ENCODE results near the gene PIR.

PIR gene
- 0.31 to 1.8 reads per million in 2 donors for total RNA-seq

DNA sequence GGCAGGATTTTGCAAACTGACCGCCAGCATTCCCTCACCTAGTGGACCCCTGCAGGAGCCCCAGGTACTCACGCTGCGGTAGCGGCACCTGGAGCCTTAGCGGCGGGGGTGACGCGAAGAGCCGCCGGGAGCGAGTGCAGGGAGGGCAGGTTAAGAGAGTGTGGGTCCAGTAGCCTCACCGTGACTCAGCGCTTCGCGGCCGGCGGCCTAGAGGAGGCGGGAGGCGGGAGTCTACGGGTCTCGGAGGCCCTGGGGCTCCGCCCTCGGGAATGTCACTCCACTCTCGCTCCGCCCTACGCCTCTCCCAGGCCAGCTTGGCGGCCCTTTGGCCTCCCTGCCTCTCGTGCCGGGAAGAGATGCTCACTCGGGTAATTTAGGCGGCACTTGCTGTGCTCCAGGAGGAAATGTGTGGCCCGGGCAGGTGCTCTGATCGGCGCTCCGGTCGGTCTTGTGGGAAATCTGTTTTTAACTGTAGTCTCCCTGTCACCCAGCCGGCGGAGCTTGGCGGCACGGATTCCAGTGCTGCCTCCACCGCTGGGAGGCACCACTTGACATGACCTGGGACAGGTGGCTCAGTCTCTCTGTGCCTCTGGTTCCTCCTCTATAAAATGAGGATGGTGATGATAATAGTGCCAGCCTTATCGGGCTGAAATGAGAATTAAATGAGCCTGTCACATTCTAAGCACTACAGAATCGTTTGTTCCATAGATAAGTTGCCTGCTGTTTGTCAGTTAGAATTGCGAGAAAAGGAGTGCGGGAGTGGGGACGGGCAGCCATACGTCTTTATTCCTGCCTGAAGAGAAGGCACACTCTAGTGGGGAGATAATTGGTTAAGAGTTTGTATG, at the start of gene PIR:
PIR (minus strand) TSS at position 216 of the 845 bp plus-strand sequence. CDS start 2,076 bp downstream, outside the sequence.
- DNase-seq = peak; percentile 25

GRCh38 chrX:15530318-15530717, 37.2 kb upstream of the PIR start:
- DNase-seq = no peak

DNA sequence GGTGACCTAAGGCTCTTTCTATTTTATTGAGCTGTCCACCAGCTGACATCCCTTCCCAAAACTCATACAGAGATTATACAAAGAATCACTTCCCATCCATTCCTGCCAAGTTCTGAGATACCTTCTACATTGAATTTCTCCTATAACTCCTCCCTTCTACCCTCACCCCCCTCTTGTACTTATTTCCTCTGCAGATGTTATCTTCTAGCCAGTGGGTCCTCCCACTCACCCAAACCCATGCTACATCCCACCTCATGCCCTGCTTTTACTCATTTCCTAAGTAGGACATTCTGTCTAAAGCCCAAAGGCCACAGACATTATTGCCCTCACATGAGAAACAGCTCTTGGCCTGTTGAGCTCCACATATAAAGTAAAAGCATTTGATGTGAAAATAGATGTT, 36.0 kb upstream of the PIR start:
- no peak for DNase-seq

DNA sequence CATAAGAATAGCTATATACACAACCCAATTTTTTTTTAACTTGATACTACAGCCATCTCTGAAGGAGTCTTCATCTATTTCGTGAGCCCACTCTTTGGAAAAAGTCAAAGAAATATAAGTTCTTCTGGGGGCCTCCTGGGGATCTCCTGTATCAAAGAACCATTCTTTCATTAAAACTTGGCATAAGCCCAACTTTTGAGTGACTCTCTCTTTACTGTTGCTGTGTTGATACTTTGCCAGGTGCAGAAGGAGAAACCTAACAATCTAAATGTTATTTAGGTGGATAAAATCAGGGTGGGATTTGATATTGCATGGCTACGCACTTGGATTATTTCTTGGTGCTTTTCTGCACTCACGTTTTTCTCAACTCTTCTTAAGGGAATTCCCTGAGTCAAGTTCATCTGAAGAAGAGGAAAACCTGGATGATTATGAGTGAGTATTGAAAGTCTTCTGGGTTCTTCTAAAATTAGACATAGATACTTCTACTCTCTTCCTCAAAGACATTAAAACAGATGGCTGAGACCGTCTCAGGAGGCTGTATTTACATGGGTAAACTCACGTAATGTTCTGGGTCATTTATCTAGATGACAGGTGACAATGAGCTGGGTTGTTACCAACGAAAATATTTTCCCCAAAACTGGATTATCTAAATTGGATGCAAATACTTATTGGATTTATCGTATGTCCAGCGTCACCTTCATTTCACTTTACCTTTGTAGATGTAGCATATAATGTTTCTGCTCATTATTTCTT, 32.7 kb upstream of the PIR start:
- DNase-seq = no peak

DNA sequence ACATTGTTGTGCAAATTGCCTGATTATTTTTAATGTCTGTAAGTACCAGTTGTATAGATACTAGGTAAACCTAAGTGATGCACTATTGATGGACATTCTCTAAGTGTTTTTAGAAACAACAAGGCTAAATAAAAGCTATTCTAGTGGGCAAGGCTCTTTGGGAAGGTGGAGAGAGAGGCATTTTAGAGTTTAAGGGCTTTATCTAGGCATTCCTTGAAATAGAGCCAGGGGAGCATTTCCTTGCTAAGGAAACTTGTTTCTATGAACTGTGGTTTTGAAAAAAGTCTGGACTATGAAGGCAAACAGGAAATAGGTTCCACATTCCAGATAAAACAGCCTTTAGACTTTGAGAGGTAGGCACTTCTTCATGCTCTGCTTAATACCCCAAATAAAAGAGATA, 31.3 kb upstream of the PIR start:
- no peak for DNase-seq

- no peak for DNase-seq
These were observed 30.0 kb upstream of the PIR start for GRCh38 chrX:15523088-15523487.

DNA sequence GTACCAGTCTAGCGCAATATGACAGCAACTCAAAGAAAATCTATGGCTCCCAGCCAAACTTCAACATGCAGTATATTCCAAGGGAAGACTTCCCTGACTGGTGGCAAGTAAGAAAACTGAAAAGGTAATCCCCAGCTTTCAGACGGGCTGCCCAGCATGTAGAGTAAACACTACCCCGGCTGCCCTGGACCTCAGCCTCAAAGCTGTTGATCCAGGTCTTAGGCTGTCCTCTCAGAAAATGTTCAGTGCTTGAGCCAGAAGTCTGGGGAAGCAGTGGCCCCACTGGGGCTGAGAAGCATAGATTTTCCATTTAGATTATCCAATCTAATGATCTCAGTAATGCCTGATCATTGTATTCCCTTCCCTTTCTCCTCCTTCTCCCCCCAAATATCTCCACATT, 29.3 kb upstream of the PIR start:
- no peak for DNase-seq

- no peak for DNase-seq
These were observed 22.8 kb upstream of the PIR start for GRCh38 chrX:15515931-15516330.

GRCh38 chrX:15514279-15514678, 21.1 kb upstream of the PIR start:
- no peak for DNase-seq

DNA sequence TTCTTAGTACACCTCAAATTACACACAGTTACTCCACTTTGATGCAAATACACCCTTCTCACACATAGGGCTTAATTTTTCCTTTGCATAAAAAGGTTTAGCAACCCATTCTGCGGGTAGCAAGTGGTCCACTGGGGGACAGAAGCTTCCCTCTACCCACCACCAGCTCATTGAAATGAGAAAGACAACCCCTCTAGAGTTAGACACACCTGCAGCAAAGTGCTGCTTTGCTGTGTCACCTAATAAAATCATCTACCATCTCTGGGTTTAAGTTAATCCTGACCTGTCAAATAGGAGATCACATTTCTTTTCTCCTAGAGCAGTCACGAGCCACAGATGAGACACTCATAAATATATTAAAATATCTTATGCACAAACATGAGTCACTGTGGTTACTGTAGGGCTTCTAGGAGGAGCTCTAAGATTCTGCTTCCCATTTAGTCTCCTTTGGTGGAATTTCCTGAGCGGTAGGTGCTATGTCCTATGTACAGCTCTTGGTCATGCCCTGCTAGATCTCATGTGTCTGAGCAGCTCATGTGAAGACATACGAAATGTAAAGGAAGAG, 19.4 kb upstream of the PIR start:
- no peak for DNase-seq

GRCh38 chrX:15511563-15511962, 18.4 kb upstream of the PIR start:
- no peak for DNase-seq

GRCh38 chrX:15509845-15510244, 16.7 kb upstream of the PIR start:
- DNase-seq = no peak

GRCh38 chrX:15507005-15507404, 13.9 kb upstream of the PIR start:
- DNase-seq = no peak

GRCh38 chrX:15505101-15505500, 12.0 kb upstream of the PIR start:
- no peak for DNase-seq

GRCh38 chrX:15504661-15505060, 11.5 kb upstream of the PIR start:
- DNase-seq = no peak

DNA sequence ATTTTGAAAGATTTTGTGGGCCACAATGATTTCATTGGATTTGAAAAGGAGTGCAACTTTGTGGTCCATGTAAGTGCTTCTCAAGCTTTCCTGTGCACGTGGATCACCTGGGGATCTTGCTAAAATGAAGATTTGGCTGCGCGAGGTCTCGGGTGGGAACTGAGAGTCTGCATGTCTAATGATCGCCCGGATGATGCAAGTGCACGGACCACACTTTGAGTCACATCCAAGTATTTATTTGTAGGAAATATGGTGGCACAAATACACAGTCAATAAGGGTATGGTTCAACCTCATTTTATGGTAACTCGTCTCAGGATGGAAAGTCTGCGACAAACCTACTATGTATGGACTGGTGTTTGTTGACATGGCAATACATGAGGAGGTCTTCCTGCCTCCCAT, 8.4 kb upstream of the PIR start:
- DNase-seq = no peak

DNA sequence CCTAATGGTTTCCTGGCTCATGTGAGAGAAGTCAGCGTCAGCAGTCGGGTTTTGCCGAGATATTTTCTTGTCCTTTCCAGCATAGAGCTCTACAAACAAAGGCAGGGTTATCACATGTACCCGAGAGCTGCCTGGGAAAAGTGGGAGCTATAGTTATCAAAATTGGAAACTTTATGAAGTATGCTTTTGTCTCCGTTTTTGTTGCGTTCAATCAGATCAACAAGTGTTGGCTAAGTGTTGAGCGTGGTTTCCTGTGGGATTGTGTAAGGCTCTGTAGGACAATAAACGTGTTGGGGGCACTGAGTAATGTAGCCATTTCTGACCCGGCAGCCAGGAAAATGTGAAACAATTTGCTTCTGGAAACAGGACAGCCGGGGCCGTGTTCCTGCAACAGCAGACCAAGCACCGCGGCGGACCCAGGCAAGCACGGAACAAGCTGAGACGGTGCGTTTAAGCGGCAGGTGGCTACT, 7.4 kb upstream of the PIR start, which contains the start of gene BMX:
BMX (plus strand) TSS at position 311 of the 470 bp plus-strand sequence. CDS start 7,547 bp downstream, outside the sequence.
- DNase-seq = no peak

- DNase-seq = no peak
These were observed 6.8 kb upstream of the PIR start for GRCh38 chrX:15499976-15500375.

- no peak for DNase-seq
These were observed 5.6 kb upstream of the PIR start for GRCh38 chrX:15498741-15499140.

GRCh38 chrX:15497865-15498264, 4.7 kb upstream of the PIR start:
- no peak for DNase-seq

GRCh38 chrX:15496824-15497223, 3.7 kb upstream of the PIR start:
- no peak for DNase-seq

- DNase-seq = no peak
These were observed 2.7 kb upstream of the PIR start for GRCh38 chrX:15495801-15496200.

GRCh38 chrX:15492469-15492868, 664 bp downstream of the PIR start:
- no peak for DNase-seq

DNA sequence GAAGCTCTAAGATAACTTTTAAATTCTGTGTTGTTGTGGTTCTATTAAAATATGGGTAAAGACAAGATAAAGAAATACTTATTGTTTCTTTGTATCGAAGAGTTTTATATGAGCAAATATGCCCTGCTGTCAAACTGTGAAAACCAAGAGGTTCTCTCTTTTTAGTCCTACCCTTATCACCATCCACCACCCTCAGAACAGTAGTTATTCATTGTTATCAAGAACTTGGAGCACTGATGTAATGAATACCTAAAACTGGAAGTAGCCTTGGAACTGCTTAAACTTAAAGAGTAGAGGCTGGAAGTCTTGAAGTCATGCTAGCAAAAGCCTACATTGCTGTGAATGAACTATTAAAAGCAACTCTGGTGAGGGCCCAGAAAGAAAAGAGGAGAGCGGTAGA, 9.2 kb downstream of the PIR start:
- no peak for DNase-seq
